Measurements from ENCODE around the gene ZBTB47.

The ZBTB47 gene

GRCh38 chr3:42666022-42666421 is 12.5 kb downstream of the ZBTB47 start:
- DNase-seq (ENCODE audit: insufficient read length, low spot score) (no peak), FAIRE-seq (no peak)
- TF ChIP-seq POLR2A (IDR thresholded peaks at IDR 0.05; ENCODE audit: low read depth, low read length) = no peak

DNA sequence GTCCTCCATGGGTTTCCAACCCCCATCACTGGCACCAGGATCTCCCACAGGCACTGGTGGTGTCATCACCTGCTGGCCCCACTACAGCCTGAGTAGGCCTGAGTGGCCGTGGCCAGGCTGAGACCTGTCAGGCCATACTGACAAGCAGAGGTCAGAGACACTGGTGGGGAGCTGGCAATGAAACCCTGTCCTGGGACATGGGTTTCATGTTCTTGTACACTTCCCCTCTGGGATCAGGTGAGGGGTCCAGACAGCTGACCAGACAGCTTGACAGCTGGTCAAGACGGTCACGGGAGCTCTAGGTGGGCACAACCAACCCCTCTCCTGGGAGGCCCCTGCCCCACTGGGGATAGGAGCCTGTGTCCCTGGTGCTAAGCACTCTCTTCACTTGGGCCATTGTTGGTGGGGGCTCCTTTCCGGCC is 13.1 kb downstream of the ZBTB47 start:
- no peak for TF ChIP-seq POLR2A (IDR thresholded peaks at IDR 0.05; ENCODE audit: low read depth, low read length)
- FAIRE-seq (no peak), DNase-seq (ENCODE audit: insufficient read length, low spot score) (no peak)

- FAIRE-seq (no peak), DNase-seq (ENCODE audit: insufficient read length, low spot score) (no peak)
- TF ChIP-seq POLR2A (IDR thresholded peaks at IDR 0.05; ENCODE audit: low read depth, low read length) = no peak
Measured at GRCh38 chr3:42667096-42667522, 13.6 kb downstream of the ZBTB47 start.

DNA sequence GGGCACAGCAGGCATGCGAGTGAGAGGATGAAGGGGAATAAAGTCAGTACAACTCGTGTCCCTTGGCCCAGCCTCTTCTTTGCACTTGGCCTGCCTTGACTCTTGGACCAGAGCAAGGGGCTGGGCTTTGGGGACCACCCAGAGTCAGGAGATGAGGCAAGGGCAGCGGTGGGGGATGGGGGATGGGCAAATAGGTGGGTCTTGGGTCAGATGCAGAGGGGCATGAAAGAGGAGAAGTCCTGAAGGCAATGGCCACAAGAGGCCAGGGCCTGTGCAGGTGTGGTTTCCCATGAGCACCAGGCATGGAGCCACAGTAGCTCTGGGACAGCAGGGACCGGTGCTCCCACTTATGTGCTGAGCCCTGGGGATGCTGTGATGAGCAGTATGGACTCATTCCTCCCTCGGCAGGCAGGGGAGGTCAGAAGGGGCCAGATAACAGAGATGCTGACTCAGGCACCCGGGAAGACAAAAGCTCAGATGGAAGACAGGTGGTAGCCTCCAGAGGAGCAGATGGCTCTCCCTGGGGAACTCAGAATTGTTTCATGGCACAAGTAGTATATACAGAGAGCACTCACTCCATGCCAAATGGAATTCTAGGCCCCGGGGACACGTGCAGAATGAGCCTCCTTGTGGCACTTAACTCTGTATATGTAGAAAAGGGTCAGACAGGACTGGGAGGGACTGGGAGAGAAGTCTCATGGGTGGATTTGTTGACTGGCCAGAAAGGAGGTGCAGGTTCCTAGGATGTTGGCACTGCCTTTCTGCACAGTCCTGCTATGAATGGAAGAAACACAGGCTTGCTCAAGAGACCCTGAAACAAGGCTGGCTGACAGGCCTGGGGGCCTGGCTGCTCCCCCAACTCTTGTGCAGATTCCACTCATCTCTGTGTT is 14.3 kb downstream of the ZBTB47 start:
- FAIRE-seq (no peak), DNase-seq (ENCODE audit: insufficient read length, low spot score) (no peak)
- no peak for TF ChIP-seq POLR2A (IDR thresholded peaks at IDR 0.05; ENCODE audit: low read depth, low read length)

- FAIRE-seq (no peak), DNase-seq (ENCODE audit: insufficient read length, low spot score) (no peak)
- 0 out of 2 replicates have a peak, but pooled peaks have one; percentile 14 for TF ChIP-seq POLR2A (IDR thresholded peaks at IDR 0.05; ENCODE audit: low read depth, low read length)
Measured at GRCh38 chr3:42668413-42668760, 14.9 kb downstream of the ZBTB47 start.

DNA sequence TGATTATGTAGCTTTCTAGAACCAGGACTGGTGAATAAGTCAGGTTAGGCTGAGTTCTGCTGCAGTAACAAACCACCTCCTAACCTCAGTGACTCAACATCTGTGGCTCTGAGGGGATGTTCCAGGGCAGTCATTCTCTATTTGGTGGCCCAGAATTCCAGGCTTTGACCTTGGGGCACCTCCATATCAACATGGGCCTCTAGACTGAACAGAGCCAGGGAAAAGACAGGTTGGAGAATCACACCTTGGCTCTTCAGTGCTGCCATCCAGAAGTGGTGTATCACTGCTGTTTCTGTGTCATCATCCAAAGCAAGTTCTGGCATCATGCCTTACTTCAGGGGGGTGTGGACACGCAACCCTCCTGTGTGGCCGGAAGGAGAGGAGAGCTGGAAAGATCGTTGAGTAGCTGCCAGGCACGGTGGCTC is 15.3 kb downstream of the ZBTB47 start:
- no peak for DNase-seq (ENCODE audit: insufficient read length, low spot score)

DNA sequence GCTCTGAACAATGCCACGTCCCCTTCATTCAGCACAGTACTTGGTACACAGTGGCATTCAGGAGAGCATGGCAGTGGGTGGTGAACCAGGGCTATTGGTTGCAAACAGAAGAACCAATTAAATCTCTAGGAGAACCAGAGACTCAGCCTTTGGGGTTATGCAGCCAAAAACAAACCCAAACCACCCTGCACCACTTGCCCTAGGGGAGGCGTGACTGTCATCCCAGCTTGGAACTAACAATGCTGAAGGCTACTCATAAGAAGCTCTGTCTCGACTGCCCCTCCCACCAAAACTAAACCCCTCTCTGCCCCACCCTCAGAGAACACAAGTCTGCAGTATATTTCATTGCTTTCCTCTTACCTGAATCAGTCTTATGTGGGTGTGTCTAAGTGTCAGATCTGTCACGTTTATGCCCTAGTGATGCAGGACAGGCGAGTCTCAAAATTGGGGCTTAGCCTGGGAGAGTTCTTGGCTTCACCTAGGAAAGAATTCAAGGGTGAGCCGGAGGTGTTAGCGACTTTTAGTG is 16.6 kb downstream of the ZBTB47 start:
- no peak for TF ChIP-seq POLR2A (IDR thresholded peaks at IDR 0.05; ENCODE audit: low read depth, low read length)
- DNase-seq (ENCODE audit: insufficient read length, low spot score) (no peak), FAIRE-seq (no peak)

More for the DNA sequence above, 15.3 kb downstream of the ZBTB47 start:
- TF ChIP-seq POLR2A (IDR thresholded peaks at IDR 0.05; ENCODE audit: low read depth, low read length) = no peak
- FAIRE-seq = no peak

DNA sequence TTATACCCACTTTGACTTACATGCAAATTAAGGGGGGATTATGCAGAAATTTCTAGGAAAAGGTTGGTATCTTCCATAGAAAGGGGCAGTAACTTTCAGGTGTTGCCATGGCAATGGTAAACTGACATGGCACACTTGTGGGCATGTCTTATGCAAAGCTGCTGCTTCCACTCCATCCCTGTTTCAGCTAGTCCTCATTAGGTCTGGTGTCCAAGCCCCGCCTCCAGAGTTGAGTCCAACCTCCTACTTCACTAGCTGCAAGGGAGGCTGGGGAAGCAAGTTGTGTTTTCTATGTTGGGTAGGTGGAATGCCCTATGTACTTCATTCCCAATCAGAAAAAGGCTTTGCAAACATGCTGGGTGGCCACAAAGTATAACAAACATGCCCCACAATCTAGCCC is 17.2 kb downstream of the ZBTB47 start:
- no peak for TF ChIP-seq POLR2A (IDR thresholded peaks at IDR 0.05; ENCODE audit: low read depth, low read length)
- FAIRE-seq (no peak), DNase-seq (ENCODE audit: insufficient read length, low spot score) (no peak)

- no peak for TF ChIP-seq POLR2A (IDR thresholded peaks at IDR 0.05; ENCODE audit: low read depth, low read length)
- no peak for DNase-seq (ENCODE audit: insufficient read length, low spot score)
- no peak for FAIRE-seq
Measured at GRCh38 chr3:42672515-42672914, 19.0 kb downstream of the ZBTB47 start.

GRCh38 chr3:42673082-42673481 is 19.6 kb downstream of the ZBTB47 start:
- no peak for DNase-seq (ENCODE audit: insufficient read length, low spot score)

GRCh38 chr3:42674146-42674545 is 20.6 kb downstream of the ZBTB47 start:
- no peak for TF ChIP-seq POLR2A (IDR thresholded peaks at IDR 0.05; ENCODE audit: low read depth, low read length)
- DNase-seq (ENCODE audit: insufficient read length, low spot score) (no peak), FAIRE-seq (no peak)

More at GRCh38 chr3:42673082-42673481, 19.6 kb downstream of the ZBTB47 start:
- no peak for TF ChIP-seq POLR2A (IDR thresholded peaks at IDR 0.05; ENCODE audit: low read depth, low read length)
- FAIRE-seq = no peak

- no peak for TF ChIP-seq POLR2A (IDR thresholded peaks at IDR 0.05; ENCODE audit: low read depth, low read length)
- DNase-seq (ENCODE audit: insufficient read length, low spot score) (no peak), FAIRE-seq (no peak)
Measured at GRCh38 chr3:42675909-42676308, 22.4 kb downstream of the ZBTB47 start.

DNA sequence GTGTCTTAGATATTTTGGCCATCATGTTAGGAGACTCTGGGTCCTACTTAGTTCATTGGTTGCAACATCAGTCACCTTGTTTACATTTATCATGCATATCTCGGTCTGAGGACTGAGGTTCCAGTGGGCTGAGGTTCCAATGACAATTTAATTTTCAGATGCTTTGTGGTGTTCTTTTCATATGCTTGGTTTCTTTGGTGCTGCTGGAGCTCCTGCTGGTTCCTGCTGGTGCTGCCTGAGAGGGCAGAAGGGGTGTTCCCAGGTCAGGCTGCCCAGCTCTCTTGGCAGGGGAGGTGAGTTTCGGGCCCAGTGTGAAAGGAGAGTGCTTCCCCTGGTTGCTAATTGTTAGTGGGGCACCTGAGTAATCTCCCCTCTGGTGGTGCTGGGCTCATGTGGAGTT is 24.9 kb downstream of the ZBTB47 start:
- no peak for DNase-seq (ENCODE audit: insufficient read length, low spot score)
- FAIRE-seq = no peak
- TF ChIP-seq POLR2A (IDR thresholded peaks at IDR 0.05; ENCODE audit: low read depth, low read length) = no peak

- FAIRE-seq (no peak), DNase-seq (ENCODE audit: insufficient read length, low spot score) (no peak)
- no peak for TF ChIP-seq POLR2A (IDR thresholded peaks at IDR 0.05; ENCODE audit: low read depth, low read length)
Measured at GRCh38 chr3:42680271-42680670, 26.8 kb downstream of the ZBTB47 start.

GRCh38 chr3:42680806-42681205 is 27.3 kb downstream of the ZBTB47 start:
- no peak for TF ChIP-seq POLR2A (IDR thresholded peaks at IDR 0.05; ENCODE audit: low read depth, low read length)
- DNase-seq (ENCODE audit: insufficient read length, low spot score) (no peak), FAIRE-seq (no peak)

Measured in H54 (cell line).